Measurements from ENCODE around the gene HOXA5. TPM values are rescaled to one million over a fixed set of nuclear protein-coding genes. Genes with fewer than 3 reads are reported as not detected.

HOXA5 gene
- total and polyA plus RNA-seq, 8 donors = 0.24 to 1.4 (median 0.81) TPM; not detected in 1

DNA sequence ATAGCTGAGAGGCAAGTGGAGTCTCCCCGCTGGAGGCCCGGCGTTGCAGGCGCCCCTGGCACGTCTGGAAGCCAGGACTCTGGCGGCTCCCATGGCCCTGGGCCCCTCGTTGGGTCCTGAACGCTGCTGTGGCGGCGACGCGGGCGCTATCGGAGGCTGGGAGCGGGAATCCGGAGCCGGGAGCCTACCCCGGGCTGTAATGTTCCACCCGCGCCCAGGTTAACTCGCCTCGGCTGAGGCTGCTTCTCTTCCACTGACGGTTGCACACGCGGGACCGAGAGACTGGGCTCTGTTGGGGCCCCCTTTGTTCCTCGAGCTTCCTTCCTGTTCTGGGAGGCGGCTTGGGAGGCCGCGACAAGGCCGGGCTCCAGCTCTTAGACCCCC is 1.3 kb upstream of the HOXA5 start:
- H3K9me3 ChIP-seq = no peaks in the 10 kb centered on the region
- no peaks in the 10 kb centered on the region for H3K36me3 ChIP-seq
- H3K4me3 ChIP-seq = no peak overlapping the region
- H3K27ac ChIP-seq = no peak overlapping the region
- H3K4me1 ChIP-seq = peaks cover 0 to 5% (median 4%) of the 10 kb centered on the region in 3 donors
- DNase-seq (peak in 2 of 6 donors; percentile 55 to 60), ATAC-seq (no peak), FAIRE-seq (no peak)
- TF ChIP-seq, protein P1, sequence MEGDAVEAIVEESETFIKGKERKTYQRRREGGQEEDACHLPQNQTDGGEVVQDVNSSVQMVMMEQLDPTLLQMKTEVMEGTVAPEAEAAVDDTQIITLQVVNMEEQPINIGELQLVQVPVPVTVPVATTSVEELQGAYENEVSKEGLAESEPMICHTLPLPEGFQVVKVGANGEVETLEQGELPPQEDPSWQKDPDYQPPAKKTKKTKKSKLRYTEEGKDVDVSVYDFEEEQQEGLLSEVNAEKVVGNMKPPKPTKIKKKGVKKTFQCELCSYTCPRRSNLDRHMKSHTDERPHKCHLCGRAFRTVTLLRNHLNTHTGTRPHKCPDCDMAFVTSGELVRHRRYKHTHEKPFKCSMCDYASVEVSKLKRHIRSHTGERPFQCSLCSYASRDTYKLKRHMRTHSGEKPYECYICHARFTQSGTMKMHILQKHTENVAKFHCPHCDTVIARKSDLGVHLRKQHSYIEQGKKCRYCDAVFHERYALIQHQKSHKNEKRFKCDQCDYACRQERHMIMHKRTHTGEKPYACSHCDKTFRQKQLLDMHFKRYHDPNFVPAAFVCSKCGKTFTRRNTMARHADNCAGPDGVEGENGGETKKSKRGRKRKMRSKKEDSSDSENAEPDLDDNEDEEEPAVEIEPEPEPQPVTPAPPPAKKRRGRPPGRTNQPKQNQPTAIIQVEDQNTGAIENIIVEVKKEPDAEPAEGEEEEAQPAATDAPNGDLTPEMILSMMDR (IDR thresholded peaks at IDR 0.05) = no peak
- WGBS, 2 donors = 14 to 25% methylated on average over 30 to 31 of the region's 31 CpGs
- peaks cover 14 to 81% (median 29%) of the 10 kb centered on the region in 4 donors for H3K27me3 ChIP-seq
- intact Hi-C loops (cut with DNase I) = no loop called here

DNA sequence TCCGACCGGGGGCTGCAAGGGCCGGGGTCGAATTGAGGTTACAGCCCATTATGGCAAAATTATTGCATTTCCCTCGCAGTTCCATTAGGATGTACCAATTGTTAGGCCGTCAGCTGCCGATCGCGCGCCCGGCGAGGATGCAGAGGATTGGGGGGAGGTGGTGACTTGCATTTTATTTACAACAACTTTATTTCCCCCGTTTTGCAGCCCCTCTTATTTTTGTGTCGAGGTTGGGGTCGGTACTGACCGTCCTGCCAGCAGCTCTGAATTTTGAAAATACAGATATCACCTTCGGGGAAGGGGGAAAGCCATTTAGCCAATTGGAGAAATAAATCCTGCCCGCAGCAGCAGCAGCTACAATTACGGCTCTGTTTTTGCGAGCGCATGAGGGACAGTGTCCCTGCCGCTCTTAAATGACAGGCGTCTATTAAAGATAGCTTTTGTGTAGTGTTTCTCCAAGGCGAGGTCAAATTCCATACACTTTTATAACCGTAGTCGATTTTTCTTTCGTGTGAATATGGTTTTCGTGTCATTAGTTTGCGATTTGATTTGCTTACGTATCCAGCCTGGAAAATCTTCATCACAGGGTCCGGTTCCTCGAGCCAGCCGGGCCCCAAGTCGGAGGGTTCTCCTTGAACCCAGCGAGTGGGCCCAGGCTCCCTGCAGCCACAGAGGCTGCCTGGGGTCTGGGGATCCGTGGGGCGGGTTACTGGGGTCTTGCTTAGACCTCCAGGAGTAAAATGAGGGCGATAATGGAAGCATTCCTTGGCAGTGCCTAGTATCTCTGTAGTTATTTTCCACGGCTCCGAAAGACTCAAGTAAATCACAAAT is 684 bp upstream of the HOXA5 start:
- H3K27me3 ChIP-seq = peaks cover 14 to 86% (median 30%) of the 10 kb centered on the region in 4 donors
- TF ChIP-seq, protein P1 (IDR thresholded peaks at IDR 0.05) = no peak
- no peak overlapping the region for H3K27ac ChIP-seq
- no peaks in the 10 kb centered on the region for H3K36me3 ChIP-seq
- ATAC-seq (no peak), DNase-seq (peak in 1 of 6 donors; percentile 43), FAIRE-seq (no peak)
- H3K4me1 ChIP-seq = peaks cover 0 to 5% (median 4%) of the 10 kb centered on the region in 3 donors
- peak overlapping the region in 1 of 4 donors; percentile 36 for H3K4me3 ChIP-seq
- intact Hi-C loops (cut with DNase I) = no loop called here
- 21% methylated on average over 40 of the region's 40 CpGs for WGBS, 2 donors
- H3K9me3 ChIP-seq = no peaks in the 10 kb centered on the region

DNA sequence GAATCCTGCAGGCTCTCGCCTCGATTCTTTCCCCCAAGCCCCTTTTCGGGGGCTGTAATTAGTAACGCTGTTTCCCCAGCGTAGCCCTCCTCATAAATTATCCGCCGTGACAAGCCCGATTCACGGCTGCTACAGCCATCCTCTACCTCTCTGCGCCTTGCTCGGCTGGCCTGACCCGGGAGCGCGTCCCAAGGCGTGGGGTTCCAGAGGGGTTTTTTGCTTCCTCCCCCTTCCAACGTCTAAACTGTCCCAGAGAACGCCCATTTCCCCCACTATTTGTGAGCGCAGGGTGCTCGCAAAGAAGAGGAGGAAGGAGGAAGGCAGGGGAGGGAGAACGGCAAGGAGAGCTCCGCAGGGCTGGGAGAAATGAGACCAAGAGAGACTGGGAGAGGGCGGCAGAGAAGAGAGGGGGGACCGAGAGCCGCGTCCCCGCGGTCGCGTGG is 880 bp downstream of the HOXA5 start:
- no peaks in the 10 kb centered on the region for H3K36me3 ChIP-seq
- peak overlapping the region in 3 of 4 donors; percentile 4 to 36 (median 25) for H3K4me3 ChIP-seq
- intact Hi-C loops (cut with DNase I) = no loop called here
- peaks cover 5 to 87% (median 30%) of the 10 kb centered on the region in 4 donors for H3K27me3 ChIP-seq
- H3K9me3 ChIP-seq = no peaks in the 10 kb centered on the region
- H3K27ac ChIP-seq = peak overlapping the region in 2 of 4 donors; percentile 50 to 66
- DNase-seq (peak in 1 of 6 donors; percentile 25), FAIRE-seq (no peak), ATAC-seq (peak in 2 of 4 donors; percentile 5 to 12)
- 3 to 11% methylated on average over 29 of the region's 29 CpGs for WGBS, 2 donors
- peaks cover 0 to 4% (median 3%) of the 10 kb centered on the region in 3 donors for H3K4me1 ChIP-seq
- TF ChIP-seq, protein P1 (IDR thresholded peaks at IDR 0.05) = no peak

DNA sequence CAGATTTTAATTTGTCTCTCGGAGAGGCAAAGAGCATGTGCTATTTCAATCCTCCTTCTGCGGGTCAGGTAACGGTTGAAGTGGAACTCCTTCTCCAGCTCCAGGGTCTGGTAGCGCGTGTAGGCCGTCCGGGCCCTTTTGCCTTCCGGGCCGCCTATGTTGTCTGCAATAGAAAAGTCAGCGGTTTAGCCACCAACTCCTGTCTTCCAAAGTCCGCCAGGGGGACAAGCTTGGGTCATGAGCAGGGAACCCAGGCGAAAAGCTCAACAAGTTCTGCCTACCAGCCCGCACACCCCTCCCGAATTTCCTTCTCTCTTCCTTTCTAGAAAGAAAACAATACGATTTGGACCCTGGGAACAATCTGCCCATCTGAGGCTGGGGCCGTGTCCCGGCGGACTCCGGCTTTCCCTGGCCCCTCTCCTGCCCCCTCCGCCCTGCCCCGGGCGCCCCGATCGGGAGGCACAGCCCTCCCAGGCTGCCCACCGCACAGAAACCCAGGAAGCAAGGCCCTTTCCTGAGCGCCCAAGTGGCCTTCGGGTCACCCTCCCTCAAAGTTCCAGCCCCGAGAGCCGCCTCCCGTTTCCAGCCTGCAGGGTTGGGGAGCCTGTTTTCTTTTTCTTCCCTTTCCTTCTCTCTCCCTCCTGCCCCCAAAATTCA is 1.4 kb downstream of the HOXA5 start:
- Histone ChIP-seq H3K4me1 (peaks cover 0 to 4% (median 3%) of the 10 kb centered on the region in 3 donors), H3K9me3 (no peaks in the 10 kb centered on the region), H3K4me3 (peak overlapping the region in 3 of 4 donors; percentile 4 to 36 (median 25)), H3K36me3 (no peaks in the 10 kb centered on the region), H3K27me3 (peaks cover 2 to 86% (median 28%) of the 10 kb centered on the region in 4 donors), H3K27ac (peak overlapping the region in 2 of 4 donors; percentile 50 to 66)
- FAIRE-seq (no peak), ATAC-seq (no peak), DNase-seq (peak in 2 of 6 donors; percentile 50 to 62)
- intact Hi-C loops (cut with DNase I) = no loop called here
- WGBS, 2 donors = 9 to 15% methylated on average over 30 of the region's 30 CpGs
- TF ChIP-seq, protein P1 (IDR thresholded peaks at IDR 0.05) = no peak
